ENCODE results near the gene DNAH14. TPM values are rescaled to one million over a fixed set of nuclear protein-coding genes. Genes with fewer than 3 reads are reported as not detected.

DNAH14 gene
- total and polyA plus RNA-seq, 8 donors, result 13.2 to 21.3 (median 18.1) TPM

DNA sequence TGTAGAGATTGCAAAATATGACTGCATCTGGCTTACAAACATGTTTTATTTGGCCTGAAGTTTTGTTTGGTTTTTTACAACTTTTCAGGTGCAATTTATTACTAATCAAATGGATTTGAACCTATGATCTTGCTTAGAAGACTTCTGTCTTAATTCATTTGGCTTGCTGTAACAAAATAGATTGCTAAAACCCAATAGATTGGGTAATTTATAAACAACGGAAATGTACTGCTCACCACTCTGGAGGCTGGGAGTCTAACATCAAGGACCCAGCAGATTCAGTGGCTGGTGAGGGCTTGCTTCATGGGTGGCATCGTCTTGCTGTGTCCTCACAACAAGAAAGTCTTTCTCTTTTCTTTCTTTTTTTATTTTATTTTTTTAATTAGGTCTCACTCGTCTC is 425.4 kb downstream of the DNAH14 start:
- Histone ChIP-seq H3K27ac (no peak overlapping the region), H3K9me3 (no peaks in the 10 kb centered on the region), H3K36me3 (no peaks in the 10 kb centered on the region), H3K27me3 (no peaks in the 10 kb centered on the region), H3K4me3 (no peak overlapping the region), H3K4me1 (no peaks in the 10 kb centered on the region)
- ATAC-seq (no peak), DNase-seq (no peak)
- intact Hi-C loops (cut with DNase I), result no loop called here
- TF ChIP-seq, protein P1, sequence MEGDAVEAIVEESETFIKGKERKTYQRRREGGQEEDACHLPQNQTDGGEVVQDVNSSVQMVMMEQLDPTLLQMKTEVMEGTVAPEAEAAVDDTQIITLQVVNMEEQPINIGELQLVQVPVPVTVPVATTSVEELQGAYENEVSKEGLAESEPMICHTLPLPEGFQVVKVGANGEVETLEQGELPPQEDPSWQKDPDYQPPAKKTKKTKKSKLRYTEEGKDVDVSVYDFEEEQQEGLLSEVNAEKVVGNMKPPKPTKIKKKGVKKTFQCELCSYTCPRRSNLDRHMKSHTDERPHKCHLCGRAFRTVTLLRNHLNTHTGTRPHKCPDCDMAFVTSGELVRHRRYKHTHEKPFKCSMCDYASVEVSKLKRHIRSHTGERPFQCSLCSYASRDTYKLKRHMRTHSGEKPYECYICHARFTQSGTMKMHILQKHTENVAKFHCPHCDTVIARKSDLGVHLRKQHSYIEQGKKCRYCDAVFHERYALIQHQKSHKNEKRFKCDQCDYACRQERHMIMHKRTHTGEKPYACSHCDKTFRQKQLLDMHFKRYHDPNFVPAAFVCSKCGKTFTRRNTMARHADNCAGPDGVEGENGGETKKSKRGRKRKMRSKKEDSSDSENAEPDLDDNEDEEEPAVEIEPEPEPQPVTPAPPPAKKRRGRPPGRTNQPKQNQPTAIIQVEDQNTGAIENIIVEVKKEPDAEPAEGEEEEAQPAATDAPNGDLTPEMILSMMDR (IDR thresholded peaks at IDR 0.05), result no peak

DNA sequence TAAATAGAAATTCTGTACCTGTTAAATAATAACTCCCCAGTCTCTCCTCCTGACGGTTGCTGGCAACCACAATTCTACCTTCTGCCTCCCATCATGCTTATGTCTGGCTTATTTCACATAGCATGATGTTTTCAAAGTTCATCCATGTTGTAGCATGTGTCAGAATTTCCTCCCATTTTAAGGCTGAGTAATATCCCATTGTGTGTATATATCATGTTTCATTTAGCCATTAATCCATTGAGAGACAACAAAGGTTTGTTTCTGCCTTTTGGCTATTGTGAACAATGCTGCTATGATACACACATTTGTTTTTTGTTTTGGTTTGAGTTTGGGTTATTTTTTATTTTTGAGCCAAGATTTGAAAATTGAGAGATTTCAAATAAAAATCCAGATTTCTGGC is 426.4 kb downstream of the DNAH14 start:
- Histone ChIP-seq H3K4me1 (no peaks in the 10 kb centered on the region), H3K4me3 (no peak overlapping the region), H3K36me3 (no peaks in the 10 kb centered on the region), H3K27me3 (no peaks in the 10 kb centered on the region), H3K9me3 (no peaks in the 10 kb centered on the region), H3K27ac (no peak overlapping the region)
- DNase-seq (no peak), ATAC-seq (no peak)
- TF ChIP-seq, protein P1 (IDR thresholded peaks at IDR 0.05), result no peak
- intact Hi-C loops (cut with DNase I), result no loop called here

DNA sequence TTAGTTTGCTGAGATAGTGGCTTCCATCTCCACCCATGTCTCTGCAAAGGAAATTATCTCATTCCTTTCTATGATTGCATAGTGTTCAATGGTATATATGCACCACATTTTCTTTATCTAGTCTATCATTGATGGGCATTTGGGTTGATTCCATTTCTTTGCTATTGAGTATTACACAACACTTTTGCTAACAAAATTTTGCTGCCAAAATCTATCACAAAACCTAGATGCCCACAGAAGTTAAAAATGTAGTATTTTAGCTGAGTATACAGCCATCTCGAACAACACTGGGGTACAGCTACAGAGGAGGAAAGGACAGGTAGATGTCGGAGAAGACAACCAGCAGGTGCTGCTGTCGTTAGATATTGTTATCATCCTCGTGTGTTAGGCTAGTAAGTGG is 430.6 kb downstream of the DNAH14 start:
- Histone ChIP-seq H3K4me1 (no peaks in the 10 kb centered on the region), H3K27ac (no peak overlapping the region), H3K27me3 (no peaks in the 10 kb centered on the region), H3K9me3 (no peaks in the 10 kb centered on the region), H3K4me3 (no peak overlapping the region), H3K36me3 (no peaks in the 10 kb centered on the region)
- ATAC-seq, result no peak
- no peak for DNase-seq
- intact Hi-C loops (cut with DNase I), result no loop called here
- TF ChIP-seq, protein P1 (IDR thresholded peaks at IDR 0.05), result no peak

DNA sequence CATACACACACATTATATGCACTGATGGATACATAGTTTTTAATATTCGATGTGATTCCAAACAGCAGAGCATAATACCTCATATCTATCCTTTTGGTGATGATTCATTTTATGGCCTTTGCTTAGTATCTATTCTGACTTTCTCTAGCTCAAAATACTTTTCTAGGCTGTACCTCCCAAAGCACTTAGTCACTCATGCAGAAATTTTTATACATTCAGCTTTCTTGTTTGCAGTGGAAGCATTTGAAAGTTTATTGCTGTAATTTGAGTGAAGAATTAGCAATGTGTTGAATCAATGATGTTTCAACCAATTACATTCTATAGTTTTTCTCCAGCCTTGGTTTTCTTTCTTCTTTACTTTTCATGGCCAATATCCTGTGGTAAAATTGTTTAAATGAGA is 431.7 kb downstream of the DNAH14 start:
- H3K27me3 ChIP-seq, result no peaks in the 10 kb centered on the region
- no peaks in the 10 kb centered on the region for H3K9me3 ChIP-seq
- H3K4me3 ChIP-seq, result no peak overlapping the region
- TF ChIP-seq, protein P1 (IDR thresholded peaks at IDR 0.05), result no peak
- H3K27ac ChIP-seq, result no peak overlapping the region
- no peaks in the 10 kb centered on the region for H3K4me1 ChIP-seq
- no peak for DNase-seq
- ATAC-seq, result no peak
- intact Hi-C loops (cut with DNase I), result no loop called here
- no peaks in the 10 kb centered on the region for H3K36me3 ChIP-seq

DNA sequence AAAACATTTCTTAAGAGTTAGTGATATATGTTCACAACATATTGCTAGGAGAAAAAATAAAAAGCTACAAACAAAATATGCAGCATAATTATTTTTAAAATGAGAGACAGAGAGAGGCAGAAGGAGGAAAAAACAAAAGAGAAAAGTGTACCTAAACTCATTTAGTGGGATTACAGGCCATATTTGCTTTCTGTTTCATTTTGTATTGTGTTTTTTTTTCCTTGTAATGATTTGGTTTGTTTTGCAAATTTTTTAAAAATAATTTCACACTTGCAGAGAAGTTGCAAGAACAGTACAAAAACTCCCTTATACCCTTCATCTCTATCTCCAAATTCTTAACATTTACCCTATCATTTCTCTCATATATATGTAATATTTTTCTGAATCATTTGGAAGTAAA is 433.3 kb downstream of the DNAH14 start:
- no peak for DNase-seq
- Histone ChIP-seq H3K27ac (no peak overlapping the region), H3K4me1 (no peaks in the 10 kb centered on the region), H3K27me3 (no peaks in the 10 kb centered on the region), H3K9me3 (no peaks in the 10 kb centered on the region), H3K36me3 (no peaks in the 10 kb centered on the region), H3K4me3 (no peak overlapping the region)
- ATAC-seq, result no peak
- intact Hi-C loops (cut with DNase I), result no loop called here
- TF ChIP-seq, protein P1 (IDR thresholded peaks at IDR 0.05), result no peak
